HG03439 (cell line): ENCODE results near the gene AKNA.

Experiments used
- ATAC-seq: cut with Tn5 transposase; IDR thresholded peaks from one replicate; pipeline ENCODE4 v1.9.1; 2021; ENCODE audit warnings: mild to moderate bottlenecking, moderate library complexity; ENCODE audit not compliant: unreplicated experiment

Gene AKNA

DNA sequence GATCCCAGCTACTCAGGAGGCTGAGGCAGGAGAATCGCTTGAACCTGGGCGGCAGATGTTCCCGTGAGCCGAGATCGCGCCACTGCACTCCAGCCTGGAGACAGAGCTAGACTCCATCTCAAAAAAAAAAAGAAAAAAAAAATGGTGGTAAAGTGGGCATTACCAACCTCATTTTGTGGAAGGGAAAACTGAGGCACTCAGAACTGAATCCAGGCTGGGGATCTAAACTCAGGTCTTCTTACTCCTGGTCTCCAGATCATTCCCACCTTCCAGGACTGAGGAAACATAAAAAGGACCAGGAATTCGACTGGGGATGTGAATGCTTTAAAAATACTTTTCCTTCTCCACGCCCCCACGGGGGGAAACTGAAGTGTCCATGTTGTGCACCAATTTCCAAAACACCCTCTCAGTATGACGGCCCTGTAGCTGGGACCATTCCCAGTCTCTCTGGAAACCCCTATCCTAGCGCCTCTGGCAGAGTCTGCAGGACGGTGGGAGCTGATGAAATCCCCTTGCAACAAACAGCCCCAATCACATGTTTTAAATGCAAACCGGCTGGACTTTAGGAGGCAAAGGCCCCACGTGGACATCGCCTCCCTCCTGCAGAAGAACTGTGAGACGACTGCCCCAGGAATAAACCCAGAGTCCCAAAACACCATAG, 8.9 kb upstream of the AKNA start:
- no peak for ATAC-seq

GRCh38 chr9:114395768-114396167, 8.0 kb upstream of the AKNA start:
- no peak for ATAC-seq

DNA sequence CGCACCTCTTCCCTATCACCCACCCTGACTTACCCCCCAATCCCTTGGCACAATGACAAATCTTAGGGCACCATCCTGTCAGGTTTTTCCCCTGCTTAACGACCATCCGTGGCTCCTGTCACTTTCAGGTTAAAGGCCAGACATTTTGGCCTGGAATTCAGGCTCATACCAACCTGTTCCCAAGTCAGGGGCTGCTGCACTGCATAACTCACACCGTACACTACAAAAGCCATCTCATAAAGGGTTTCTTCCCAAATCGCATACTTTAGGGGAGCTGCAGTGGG, 7.5 kb upstream of the AKNA start:
- no peak for ATAC-seq

- ATAC-seq, result no peak
Measured at GRCh38 chr9:114394523-114395333, 6.9 kb upstream of the AKNA start.

DNA sequence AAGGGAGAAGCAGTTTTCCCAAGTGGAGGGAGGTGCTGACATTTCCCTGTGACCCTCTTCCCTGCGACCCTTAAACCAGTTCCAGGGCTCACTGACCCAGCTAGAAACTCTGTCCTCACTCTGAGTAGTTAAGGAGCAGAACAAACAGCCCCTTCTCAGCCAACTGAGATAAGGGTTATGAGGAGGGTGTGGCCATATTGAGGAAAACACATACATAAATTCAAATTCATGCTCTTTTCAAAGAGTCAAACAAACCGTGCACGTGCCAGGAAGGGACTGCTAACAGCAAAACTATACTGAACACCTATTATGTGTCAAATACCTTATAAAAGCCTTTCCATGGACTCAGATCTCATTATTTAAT, 4.9 kb upstream of the AKNA start:
- ATAC-seq, result no peak

DNA sequence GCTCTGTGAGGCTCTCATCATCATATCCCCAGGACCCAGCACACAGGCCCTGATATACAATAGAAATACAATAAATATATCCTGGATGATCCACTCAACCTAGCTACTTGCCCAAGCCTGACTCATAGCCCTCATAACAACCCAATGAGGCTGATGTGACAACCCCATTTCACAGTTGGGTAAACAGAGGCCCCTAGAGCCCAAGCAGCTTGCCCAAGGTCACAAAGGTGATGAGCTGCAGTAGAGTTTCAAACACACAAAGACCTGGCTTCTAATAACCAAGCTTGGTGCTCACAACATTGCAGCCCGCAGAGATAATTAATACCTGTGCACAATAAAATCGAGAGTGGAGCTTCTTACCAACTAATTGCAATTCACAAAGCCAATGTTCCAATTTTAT, 3.2 kb upstream of the AKNA start:
- no peak for ATAC-seq

DNA sequence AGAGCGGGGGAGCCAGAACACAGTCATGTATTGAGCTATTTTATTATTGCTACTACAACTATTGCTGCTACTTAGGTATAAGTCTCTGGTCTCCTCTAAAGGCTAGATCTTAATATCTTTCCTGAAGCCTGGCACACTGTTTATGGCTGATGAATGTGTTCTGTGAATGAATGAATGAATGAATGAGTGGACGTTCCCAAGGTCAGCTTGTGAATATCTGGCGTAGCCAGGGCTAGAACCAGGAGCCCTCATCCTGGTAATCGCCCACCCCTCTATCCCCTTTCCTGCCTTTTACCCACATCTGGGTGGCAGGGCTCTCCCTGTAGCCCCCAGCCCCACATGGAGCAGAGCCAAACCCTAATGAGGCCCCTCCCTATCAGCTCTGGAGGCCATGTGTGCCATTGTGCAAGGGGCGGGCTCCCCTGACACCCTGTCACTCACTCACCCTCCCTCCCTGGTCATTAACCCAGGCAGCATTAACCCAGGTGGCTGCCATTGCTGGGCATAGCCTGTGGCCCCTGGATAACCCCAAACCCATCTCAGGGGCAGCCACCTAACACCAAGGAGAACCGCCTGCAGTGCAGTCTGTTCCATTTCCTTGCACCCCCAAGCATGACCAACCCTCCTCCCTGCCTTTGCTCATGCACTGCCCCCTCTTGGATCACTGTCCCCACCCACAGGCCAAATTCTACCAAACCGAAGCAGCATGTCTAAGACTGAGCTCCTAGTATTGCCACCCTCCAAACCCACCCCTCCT, 2.0 kb upstream of the AKNA start:
- no peak for ATAC-seq

DNA sequence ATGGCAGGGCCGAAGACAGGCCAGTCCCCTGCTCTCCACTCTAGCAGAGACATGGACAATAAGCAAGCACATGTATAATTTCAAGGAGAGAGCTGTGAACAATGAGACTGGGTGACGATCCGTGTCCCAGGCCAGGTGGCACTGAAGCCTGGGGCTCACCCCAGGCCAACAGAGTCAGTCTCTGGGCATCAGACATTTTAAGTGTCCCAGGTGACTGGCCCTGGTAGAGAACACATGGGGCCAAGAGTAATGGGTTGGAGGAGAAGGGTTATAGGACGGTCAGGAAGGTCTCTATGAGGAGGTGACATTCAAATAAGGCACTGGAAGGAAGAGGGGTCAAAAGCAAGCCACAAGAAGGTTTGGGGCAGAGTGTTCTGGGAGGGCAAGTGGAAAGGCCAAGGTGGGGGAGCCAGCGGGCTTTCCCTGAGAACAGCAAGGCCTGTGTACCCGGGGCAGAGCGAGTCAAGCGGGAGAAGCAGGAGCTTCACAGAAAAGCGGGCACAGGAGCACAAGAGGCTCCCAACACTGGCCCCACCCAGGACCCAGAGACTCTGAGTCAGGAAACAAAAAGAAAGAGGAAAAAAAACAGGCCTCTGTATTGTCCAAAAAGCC, 1.1 kb upstream of the AKNA start:
- ATAC-seq, result no peak

- ATAC-seq, result no peak
Measured at GRCh38 chr9:114388357-114388682, 538 bp upstream of the AKNA start.

DNA sequence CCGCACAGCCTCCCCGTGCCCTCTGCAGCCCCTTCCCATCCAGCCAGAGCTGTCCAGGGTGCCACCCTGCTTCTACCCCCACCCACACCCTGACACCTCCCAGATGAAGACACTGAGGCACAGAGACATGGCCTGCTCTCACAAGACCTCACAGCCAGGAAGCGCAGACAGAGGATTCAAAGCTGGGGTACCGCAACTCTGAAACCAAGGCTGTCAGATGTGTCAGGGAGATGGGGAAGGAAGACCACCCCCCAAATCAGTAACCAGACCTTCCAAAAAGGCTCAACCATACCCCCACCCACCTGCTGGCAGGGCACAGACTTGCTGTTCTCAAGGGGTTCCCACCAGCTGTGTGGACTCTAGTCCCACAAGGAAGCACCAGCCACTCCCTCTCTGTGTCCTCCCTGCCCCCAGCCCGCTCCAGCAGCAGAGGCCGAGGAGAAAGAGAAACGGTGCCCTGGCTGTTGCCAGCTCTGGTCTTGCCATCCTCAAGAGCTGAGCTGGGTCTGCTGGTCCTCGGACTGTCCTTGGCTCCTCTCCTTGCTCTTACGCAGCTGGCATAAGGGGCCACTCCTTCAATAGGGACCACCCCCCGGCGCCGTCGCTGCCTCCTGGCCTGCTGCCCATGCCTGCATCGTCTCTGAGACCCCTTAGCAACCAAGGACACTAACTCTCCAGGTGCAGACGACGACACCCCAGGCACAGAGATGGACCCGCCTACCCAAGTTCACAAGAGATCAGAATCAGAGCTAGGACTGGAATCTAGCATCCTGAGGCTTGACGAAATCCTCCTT, 699 bp downstream of the AKNA start:
- ATAC-seq, result no peak

GRCh38 chr9:114386361-114386885, 1.4 kb downstream of the AKNA start:
- no peak for ATAC-seq

DNA sequence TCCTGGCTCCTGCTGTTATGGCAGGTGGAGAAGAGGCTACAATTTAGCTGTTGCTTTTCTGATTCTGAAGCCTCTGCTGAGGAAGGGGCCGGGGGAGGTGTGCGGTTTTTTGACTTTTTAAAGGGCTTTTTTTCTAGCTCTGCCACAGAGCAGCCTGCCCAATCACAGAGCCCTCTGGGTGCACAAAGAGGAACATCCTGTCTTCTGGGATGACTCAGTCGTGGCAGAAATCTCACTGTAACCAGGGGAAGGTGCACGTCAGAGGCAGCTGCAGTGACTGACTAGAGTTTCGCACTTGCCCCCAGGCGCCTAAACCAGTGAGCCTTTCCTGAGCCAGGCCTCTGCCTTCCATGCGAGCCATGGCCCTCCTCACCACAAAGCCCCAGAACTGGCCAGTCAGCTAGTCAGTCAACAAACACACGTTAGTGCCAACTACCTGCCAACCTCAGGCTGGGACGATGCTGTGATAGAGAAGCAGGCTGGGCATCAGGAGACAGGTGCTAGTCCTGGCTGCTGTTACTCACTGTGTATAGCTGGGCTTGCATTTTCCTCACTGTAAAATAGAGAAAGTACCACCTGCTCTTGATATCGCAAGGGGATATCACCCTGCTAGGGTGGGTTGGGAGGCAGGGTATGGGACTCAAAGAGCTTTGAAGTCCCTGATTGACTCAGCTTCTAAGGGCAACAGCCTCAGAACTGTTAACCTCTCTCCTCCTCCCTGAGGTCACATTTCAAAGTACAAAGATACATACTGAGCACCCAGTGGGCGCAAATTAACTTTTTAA, 2.2 kb downstream of the AKNA start:
- ATAC-seq, result peak; percentile 81

GRCh38 chr9:114384836-114385396, 2.9 kb downstream of the AKNA start:
- no peak for ATAC-seq

DNA sequence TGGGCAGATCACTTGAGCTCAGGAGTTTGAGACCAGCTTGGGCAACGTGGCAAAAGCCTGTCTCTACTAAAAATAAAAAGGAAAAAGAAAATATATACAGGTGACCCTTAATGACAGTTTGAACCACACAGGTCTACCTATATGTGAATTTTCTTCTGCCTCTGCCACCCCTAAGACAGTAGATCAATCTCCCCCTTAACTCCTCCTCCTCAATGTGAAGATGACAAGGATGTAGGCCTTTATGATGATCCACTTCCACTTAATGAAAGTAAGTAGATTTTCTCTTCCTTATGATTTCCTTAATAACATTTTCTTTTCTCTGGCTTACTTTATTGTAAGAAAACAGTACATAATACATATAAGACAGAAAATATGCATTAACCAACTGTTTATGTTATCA, 3.4 kb downstream of the AKNA start:
- ATAC-seq, result no peak

DNA sequence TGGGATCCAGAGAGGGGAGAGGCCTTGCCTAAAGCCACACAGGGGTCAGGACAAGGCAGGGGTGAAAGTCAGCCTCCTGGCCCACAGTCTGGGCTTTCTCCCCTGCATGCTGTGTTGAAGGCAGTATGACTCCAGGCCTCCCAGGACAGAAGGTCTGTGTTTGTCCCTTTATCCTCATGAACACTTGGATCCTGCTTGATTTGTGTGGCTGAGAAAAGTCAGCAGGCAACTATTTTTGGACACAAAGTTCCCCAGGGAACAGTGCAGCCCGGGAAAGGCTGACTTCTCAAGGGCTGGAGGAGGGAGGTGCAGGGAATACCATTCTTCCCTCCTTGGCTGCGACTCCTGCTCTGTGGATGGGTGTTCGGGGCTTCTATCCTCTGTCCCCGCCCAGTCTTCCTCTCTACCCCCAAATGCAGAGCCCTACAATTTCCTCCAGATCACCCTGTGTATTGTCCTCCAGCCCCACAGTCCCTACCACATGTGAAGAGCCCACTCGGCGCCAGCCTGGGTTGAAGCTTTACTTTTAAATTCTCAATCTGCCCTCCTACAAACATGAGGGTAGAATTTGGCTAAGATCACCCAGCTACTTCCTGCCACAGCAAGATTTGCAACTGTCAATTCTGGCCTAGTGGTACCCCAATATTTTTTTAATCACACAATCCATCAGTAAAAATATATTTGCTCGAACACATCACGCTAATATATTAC, 4.1 kb downstream of the AKNA start:
- no peak for ATAC-seq

- ATAC-seq, result no peak
Measured at GRCh38 chr9:114382699-114383520, 4.9 kb downstream of the AKNA start.

DNA sequence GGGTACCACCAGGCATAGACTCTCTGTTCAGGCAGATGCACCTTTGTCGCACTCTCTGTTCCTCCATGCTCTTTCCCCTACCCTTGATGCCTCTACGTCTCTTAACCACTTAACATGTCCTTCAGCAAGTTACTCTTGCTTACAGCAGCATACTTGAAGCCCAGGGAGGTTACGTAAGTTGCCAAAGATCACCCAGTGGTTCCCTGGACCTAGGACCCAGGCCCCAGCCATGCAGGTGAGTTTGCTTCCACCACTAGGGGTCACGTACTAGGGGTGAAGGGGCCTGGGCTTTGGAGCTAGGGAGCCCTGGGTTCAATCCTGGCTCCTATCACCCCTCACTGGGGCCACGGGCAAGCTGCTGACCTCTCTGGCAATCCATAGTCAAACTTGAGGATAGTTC, 8.9 kb downstream of the AKNA start:
- no peak for ATAC-seq

GRCh38 chr9:114378016-114378415, 9.8 kb downstream of the AKNA start:
- ATAC-seq, result no peak
